ENCODE data around the gene C22orf31. TPM values are rescaled to one million over a fixed set of nuclear protein-coding genes. Genes with fewer than 3 reads are reported as not detected.

The C22orf31 gene
- polyA plus RNA-seq, 3 donors = not detected

GRCh38 chr22:29078869-29079207 lies 17.2 kb upstream of the C22orf31 start:
- Histone ChIP-seq H3K4me3 (replicated peaks in 1 of 3; ENCODE audit: low read depth in 2 of 3, low read length in 3 of 3) (no peak overlapping the region), H3K4me1 (ENCODE audit: control insufficient read depth in 1 of 2, insufficient read depth in 2 of 2, low read length in 2 of 2) (peaks cover 12 to 13% of the 10 kb centered on the region in 2 donors), H3K79me2 (ENCODE audit: insufficient read depth, low read length) (no peaks in the 10 kb centered on the region), H3K27me3 (ENCODE audit: control insufficient read depth in 2 of 2, insufficient read depth in 2 of 2, low read length in 2 of 2) (peaks cover 21 to 28% of the 10 kb centered on the region in 2 donors), H4K20me1 (ENCODE audit: insufficient read depth, low read length) (no peaks in the 10 kb centered on the region), H3K9me3 (replicated peaks in 1 of 2; ENCODE audit: control insufficient read depth in 1 of 2, insufficient read depth in 1 of 2, low read length in 2 of 2) (peaks cover 0 to 5% of the 10 kb centered on the region in 2 donors), H3K36me3 (replicated peaks in 1 of 2; ENCODE audit: control insufficient read depth in 1 of 2, insufficient read depth in 2 of 2, low read length in 2 of 2) (no peaks in the 10 kb centered on the region), H3K27ac (ENCODE audit: low read depth in 1 of 2, low read length in 2 of 2) (no peak overlapping the region), H3K4me2 (replicated peaks; ENCODE audit: extremely low read depth, low read length, poor library complexity, severe bottlenecking) (no peak overlapping the region), H3K9ac (ENCODE audit: insufficient read depth, low read length, poor library complexity, severe bottlenecking) (no peak overlapping the region), H2AFZ (ENCODE audit: insufficient read depth, low read depth, low read length, poor library complexity, severe bottlenecking) (no peak overlapping the region)
- Mint-ChIP-seq H3K36me3 (peaks cover 3 to 4% of the 10 kb centered on the region in 2 donors), H3K27me3 (ENCODE audit: low read depth in 3 of 3) (peaks cover 20 to 34% (median 21%) of the 10 kb centered on the region in 3 donors), H3K27ac (no peak overlapping the region), H3K9me3 (peaks cover 0 to 9% (median 5%) of the 10 kb centered on the region in 7 donors), H3K4me3 (no peak overlapping the region), H3K4me1 (peaks cover 11% of the 10 kb centered on the region)
- no peak for TF ChIP-seq CTCF (IDR thresholded peaks at IDR 0.05)
- no CpG with 5 or more reads among the region's 6 CpGs for whole genome bisulfite sequencing (ENCODE audit: insufficient coverage)
- intact Hi-C loops (cut with micrococcal nuclease) = loop anchor here in 1 of 2 donors (10.0 kb wide), 1 partner anchor 194 kb away; the partner anchor contains the start of gene ZNRF3
- DNase-seq = no peak

GRCh38 chr22:29078036-29078868 lies 16.6 kb upstream of the C22orf31 start:
- Mint-ChIP-seq H3K27ac (no peak overlapping the region), H3K27me3 (ENCODE audit: low read depth in 3 of 3) (peaks cover 26 to 40% (median 27%) of the 10 kb centered on the region in 3 donors), H3K4me3 (no peak overlapping the region), H3K4me1 (peaks cover 11% of the 10 kb centered on the region), H3K9me3 (peaks cover 0 to 11% (median 4%) of the 10 kb centered on the region in 7 donors), H3K36me3 (peaks cover 3 to 4% of the 10 kb centered on the region in 2 donors)
- no peaks in the 10 kb centered on the region for H4K20me1 ChIP-seq (ENCODE audit: insufficient read depth, low read length)
- H3K4me2 ChIP-seq (replicated peaks; ENCODE audit: extremely low read depth, low read length, poor library complexity, severe bottlenecking) = no peak overlapping the region
- peaks cover 27 to 34% of the 10 kb centered on the region in 2 donors for H3K27me3 ChIP-seq (ENCODE audit: control insufficient read depth in 2 of 2, insufficient read depth in 2 of 2, low read length in 2 of 2)
- DNase-seq = no peak
- H3K4me1 ChIP-seq (ENCODE audit: control insufficient read depth in 1 of 2, insufficient read depth in 2 of 2, low read length in 2 of 2) = peaks cover 12 to 13% of the 10 kb centered on the region in 2 donors
- H3K9me3 ChIP-seq (replicated peaks in 1 of 2; ENCODE audit: control insufficient read depth in 1 of 2, insufficient read depth in 1 of 2, low read length in 2 of 2) = peaks cover 0 to 5% of the 10 kb centered on the region in 2 donors
- no peaks in the 10 kb centered on the region for H3K36me3 ChIP-seq (replicated peaks in 1 of 2; ENCODE audit: control insufficient read depth in 1 of 2, insufficient read depth in 2 of 2, low read length in 2 of 2)
- H3K27ac ChIP-seq (ENCODE audit: low read depth in 1 of 2, low read length in 2 of 2) = no peak overlapping the region
- no peak overlapping the region for H3K9ac ChIP-seq (ENCODE audit: insufficient read depth, low read length, poor library complexity, severe bottlenecking)
- H3K4me3 ChIP-seq (replicated peaks in 1 of 3; ENCODE audit: low read depth in 2 of 3, low read length in 3 of 3) = no peak overlapping the region
- WGBS (ENCODE audit: insufficient coverage) = 100% methylated on average over 3 of the region's 6 CpGs
- no peaks in the 10 kb centered on the region for H3K79me2 ChIP-seq (ENCODE audit: insufficient read depth, low read length)
- H2AFZ ChIP-seq (ENCODE audit: insufficient read depth, low read depth, low read length, poor library complexity, severe bottlenecking) = no peak overlapping the region
- intact Hi-C loops (cut with micrococcal nuclease) = loop anchor here in 1 of 2 donors (10.0 kb wide), 1 partner anchor 193 kb away; the partner anchor contains the start of gene ZNRF3
- TF ChIP-seq CTCF (IDR thresholded peaks at IDR 0.05) = no peak

Measured in CD14-positive monocyte (primary cell).